Neural crest cell (in vitro differentiated cells): ENCODE data around the gene KMT2B. TPM values are rescaled to one million over a fixed set of nuclear protein-coding genes. Genes with fewer than 3 reads are reported as not detected.

Source experiments
- DNase-seq: peaks from one replicate; pipeline ENCODE4 v3.0.0; 2021; ENCODE audit warnings: low read depth, mixed read lengths, low spot score
- H3K27ac Mint-ChIP-seq: one replicate; pipeline ENCODE4 v1.8.0; 2021; ENCODE audit warnings: mild to moderate bottlenecking, mixed read lengths; ENCODE audit not compliant: unreplicated experiment
- H3K27me3 Mint-ChIP-seq: 2 replicates; pipeline ENCODE4 v1.8.0; 2021; ENCODE audit warnings: low read depth, mild to moderate bottlenecking, mixed read lengths
- H3K36me3 Mint-ChIP-seq: 2 replicates; pipeline ENCODE4 v1.8.0; 2021; ENCODE audit warnings: low read depth, mild to moderate bottlenecking, mixed read lengths
- H3K4me1 Mint-ChIP-seq: 2 replicates; pipeline ENCODE4 v1.8.0; 2021; ENCODE audit warnings: mixed read lengths
- H3K4me3 Mint-ChIP-seq: one replicate; pipeline ENCODE4 v1.8.0; 2021; ENCODE audit warnings: mild to moderate bottlenecking, mixed read lengths
- H3K9me3 Mint-ChIP-seq: 2 replicates; pipeline ENCODE4 v1.8.0; 2021; ENCODE audit warnings: mixed read lengths
- total RNA-seq: library from RNA; stranded (reverse); gene quantifications from 2 replicates; pipeline ENCODE4 v1.2.1, GENCODE V29; 2021
- TF ChIP-seq, protein P1 (sequence below): fragments of 200-600 bp; sonication (generic); conservative IDR thresholded peaks from 2 replicates; pipeline ENCODE4 v1.5.0; 2021; ENCODE audit warnings: antibody characterized with exemption, mild to moderate bottlenecking

The KMT2B gene
- total RNA-seq, 1 donor from 2014 or later = 60.1 TPM

DNA sequence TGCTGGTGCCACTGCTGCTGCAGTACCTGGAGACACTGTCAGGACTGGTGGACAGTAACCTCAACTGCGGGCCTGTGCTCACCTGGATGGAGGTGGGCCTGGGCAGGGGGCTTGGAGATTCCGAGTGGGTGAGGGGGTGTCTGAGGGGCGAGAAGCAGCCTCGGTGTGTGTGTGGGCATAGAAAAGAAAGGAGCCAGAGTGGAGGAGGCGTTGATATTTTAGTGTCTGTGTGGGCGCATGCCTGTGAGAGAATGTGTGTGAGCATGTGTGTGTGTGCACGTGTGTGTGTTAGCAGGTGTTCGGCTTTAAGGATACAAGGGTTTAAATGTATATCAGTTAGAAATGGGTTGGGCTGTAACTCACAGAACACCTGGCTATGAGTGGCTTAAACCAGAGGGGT lies 61.2 kb downstream of the KMT2B start:
- no peak overlapping the region for H3K4me3 Mint-ChIP-seq
- DNase-seq = no peak
- peaks cover 3% of the 10 kb centered on the region for H3K36me3 Mint-ChIP-seq
- H3K27me3 Mint-ChIP-seq = peaks cover 9% of the 10 kb centered on the region
- H3K9me3 Mint-ChIP-seq = no peaks in the 10 kb centered on the region
- H3K4me1 Mint-ChIP-seq = peaks cover 41% of the 10 kb centered on the region
- H3K27ac Mint-ChIP-seq = no peak overlapping the region
- TF ChIP-seq, protein P1, sequence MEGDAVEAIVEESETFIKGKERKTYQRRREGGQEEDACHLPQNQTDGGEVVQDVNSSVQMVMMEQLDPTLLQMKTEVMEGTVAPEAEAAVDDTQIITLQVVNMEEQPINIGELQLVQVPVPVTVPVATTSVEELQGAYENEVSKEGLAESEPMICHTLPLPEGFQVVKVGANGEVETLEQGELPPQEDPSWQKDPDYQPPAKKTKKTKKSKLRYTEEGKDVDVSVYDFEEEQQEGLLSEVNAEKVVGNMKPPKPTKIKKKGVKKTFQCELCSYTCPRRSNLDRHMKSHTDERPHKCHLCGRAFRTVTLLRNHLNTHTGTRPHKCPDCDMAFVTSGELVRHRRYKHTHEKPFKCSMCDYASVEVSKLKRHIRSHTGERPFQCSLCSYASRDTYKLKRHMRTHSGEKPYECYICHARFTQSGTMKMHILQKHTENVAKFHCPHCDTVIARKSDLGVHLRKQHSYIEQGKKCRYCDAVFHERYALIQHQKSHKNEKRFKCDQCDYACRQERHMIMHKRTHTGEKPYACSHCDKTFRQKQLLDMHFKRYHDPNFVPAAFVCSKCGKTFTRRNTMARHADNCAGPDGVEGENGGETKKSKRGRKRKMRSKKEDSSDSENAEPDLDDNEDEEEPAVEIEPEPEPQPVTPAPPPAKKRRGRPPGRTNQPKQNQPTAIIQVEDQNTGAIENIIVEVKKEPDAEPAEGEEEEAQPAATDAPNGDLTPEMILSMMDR = no peak

DNA sequence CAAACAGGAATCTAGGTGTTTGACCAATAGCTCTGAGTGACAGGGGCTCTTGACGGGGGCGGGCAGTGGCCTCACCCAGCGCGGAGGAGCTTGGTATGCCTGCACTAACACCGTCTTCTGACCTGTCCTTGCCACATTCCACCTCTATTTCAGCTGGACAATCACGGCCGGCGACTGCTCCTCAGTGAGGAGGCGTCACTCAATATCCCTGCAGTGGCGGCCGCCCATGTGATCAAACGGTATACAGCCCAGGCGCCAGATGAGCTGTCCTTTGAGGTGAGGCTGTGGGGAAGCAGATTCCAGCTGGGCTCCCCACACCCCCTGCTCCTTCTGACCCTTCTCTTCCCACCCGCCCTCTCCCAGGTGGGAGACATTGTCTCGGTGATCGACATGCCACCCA lies 62.3 kb downstream of the KMT2B start:
- DNase-seq = no peak
- TF ChIP-seq, protein P1 = no peak

DNA sequence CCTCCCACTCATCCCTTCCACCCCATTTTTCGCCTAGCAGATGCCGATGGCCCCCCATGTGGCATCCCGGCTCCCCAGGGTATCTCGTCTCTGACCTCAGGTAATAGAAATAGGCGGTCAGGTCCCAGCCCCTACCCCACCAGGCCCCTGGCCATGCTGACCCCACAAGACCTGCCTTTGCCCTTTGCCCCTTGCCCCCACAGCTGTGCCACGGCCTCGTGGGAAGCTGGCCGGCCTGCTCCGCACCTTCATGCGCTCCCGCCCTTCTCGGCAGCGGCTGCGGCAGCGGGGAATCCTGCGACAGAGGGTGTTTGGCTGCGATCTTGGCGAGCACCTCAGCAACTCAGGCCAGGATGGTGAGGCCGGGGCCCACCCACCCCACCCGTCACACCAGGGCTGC lies 62.9 kb downstream of the KMT2B start:
- Mint-ChIP-seq H3K27me3 (no peaks in the 10 kb centered on the region), H3K36me3 (peaks cover 3% of the 10 kb centered on the region), H3K4me3 (no peak overlapping the region), H3K4me1 (peaks cover 28% of the 10 kb centered on the region), H3K9me3 (no peaks in the 10 kb centered on the region), H3K27ac (no peak overlapping the region)
- no peak for DNase-seq
- TF ChIP-seq, protein P1 = no peak

More for the DNA sequence above, 62.3 kb downstream of the KMT2B start:
- H3K27ac Mint-ChIP-seq = no peak overlapping the region
- H3K36me3 Mint-ChIP-seq = peaks cover 3% of the 10 kb centered on the region
- peaks cover 2% of the 10 kb centered on the region for H3K27me3 Mint-ChIP-seq
- H3K4me1 Mint-ChIP-seq = peaks cover 31% of the 10 kb centered on the region
- no peaks in the 10 kb centered on the region for H3K9me3 Mint-ChIP-seq
- no peak overlapping the region for H3K4me3 Mint-ChIP-seq

DNA sequence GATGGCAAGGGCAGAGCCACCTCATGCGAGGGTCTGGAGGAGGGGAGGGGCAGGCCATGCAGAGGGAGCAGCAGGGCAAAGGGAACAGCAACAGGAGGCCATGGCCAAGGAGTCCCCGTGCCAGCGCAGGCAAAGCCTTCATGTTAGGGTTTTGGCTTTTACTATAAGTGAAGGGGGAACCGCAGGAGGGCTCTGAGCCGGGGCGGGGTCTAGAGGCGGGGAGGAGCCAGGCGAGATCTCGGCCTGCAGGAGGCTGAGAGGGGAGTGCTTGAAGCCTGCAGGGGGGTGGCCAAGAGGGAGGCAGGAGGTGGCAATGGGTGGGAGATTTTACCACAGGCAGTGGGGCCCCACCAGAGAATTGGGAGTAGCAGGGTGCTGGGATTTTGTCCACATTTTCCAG lies 63.8 kb downstream of the KMT2B start:
- Mint-ChIP-seq H3K4me1 (peaks cover 21% of the 10 kb centered on the region), H3K9me3 (no peaks in the 10 kb centered on the region), H3K27ac (no peak overlapping the region), H3K36me3 (peaks cover 3% of the 10 kb centered on the region), H3K4me3 (no peak overlapping the region), H3K27me3 (no peaks in the 10 kb centered on the region)
- DNase-seq = no peak
- TF ChIP-seq, protein P1 = no peak

DNA sequence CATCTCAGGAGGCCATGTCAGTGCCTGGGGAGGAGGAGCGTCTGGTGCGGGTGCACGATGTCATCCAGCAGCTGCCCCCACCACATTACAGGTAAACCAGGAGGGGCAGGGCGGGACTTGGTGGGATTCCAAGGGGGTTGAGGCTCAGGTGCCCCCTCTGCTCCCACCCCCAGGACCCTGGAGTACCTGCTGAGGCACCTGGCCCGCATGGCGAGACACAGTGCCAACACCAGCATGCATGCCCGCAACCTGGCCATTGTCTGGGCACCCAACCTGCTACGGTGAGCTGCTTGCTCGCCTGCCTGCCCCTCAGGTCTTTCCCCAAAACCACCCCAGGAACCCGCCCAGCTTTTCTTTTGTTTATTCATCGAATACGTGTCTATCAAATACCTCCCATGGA lies 64.8 kb downstream of the KMT2B start:
- peaks cover 12% of the 10 kb centered on the region for H3K4me1 Mint-ChIP-seq
- peaks cover 3% of the 10 kb centered on the region for H3K36me3 Mint-ChIP-seq
- no peaks in the 10 kb centered on the region for H3K27me3 Mint-ChIP-seq
- H3K9me3 Mint-ChIP-seq = no peaks in the 10 kb centered on the region
- TF ChIP-seq, protein P1 = no peak
- no peak overlapping the region for H3K27ac Mint-ChIP-seq
- no peak for DNase-seq
- no peak overlapping the region for H3K4me3 Mint-ChIP-seq
